K562 (cell line): ENCODE data around the gene SLC2A13. TPM values are rescaled to one million over a fixed set of nuclear protein-coding genes. Genes with fewer than 3 reads are reported as not detected.

Experiments
- ATAC-seq: fragments of 200-7000 bp; cut with Tn5 transposase; 3 replicates; pipeline ENCODE4 v1.9.1; 2020; ENCODE audit warnings: moderate library complexity
- BruUV-seq: library from RNA; stranded (reverse); fragments of 400-500 nt; replicated peaks from 2 replicates; lab custom pipeline; 2021; lab: Mats Ljungman, UMichigan
- CTCF ChIA-PET: fragments of 300-600 bp; formaldehyde crosslinking; extraction: SDS; loops from one replicate; lab custom pipeline; 2021; ENCODE audit warnings: low intra/inter-chr PET ratio; lab: Yijun Ruan, JAX
- POLR2A ChIA-PET: fragments of 300-600, 350-650 bp; sonication (Branson Sonifier 250); formaldehyde crosslinking; extraction: SDS; loops from one replicate; lab custom pipeline; 2021; ENCODE audit warnings: antibody characterized with exemption, inconsistent platforms; lab: Yijun Ruan, JAX
- DNase-seq, 4 experiments: peaks; one replicate each; pipeline versions ENCODE4 v3.0.0 to v3.0.0-alpha.2; 2011 to 2018; ENCODE audit warnings: low spot score in 3 of 4, mixed read lengths in 3 of 4; ENCODE audit errors: extremely low read depth in 1 of 4
- FAIRE-seq: peaks from 2 replicates; lab custom pipeline; 2011; peaks lifted over from hg19 to GRCh38; lab: Jason Lieb, UNC
- H2AFZ ChIP-seq: 2 replicates; pipeline ENCODE4 v1.6.0; 2011; ENCODE audit warnings: low read depth, low read length, control low read depth, inconsistent platforms
- H3K27ac ChIP-seq: fragments of 200-600 bp; 3 replicates; pipeline ENCODE4 v1.8.0; 2011; ENCODE audit warnings: low read depth, mild to moderate bottlenecking, control low read depth, inconsistent platforms, low read length, moderate library complexity, mixed read lengths; ENCODE audit errors: extremely low read depth
- H3K27me3 ChIP-seq, 2 experiments: fragments of 300-600 bp in 1 of 2; 2 replicates in 1 of 2; 3 replicates in 1 of 2; pipeline versions ENCODE4 v1.6.0 to v1.8.0; 2011; ENCODE audit warnings: inconsistent platforms in 2 of 2, low read length in 2 of 2, mild to moderate bottlenecking in 1 of 2, mixed read lengths in 1 of 2, moderate library complexity in 1 of 2; ENCODE audit not compliant: control insufficient read depth in 2 of 2, insufficient read depth in 2 of 2
- H3K36me3 ChIP-seq: fragments of 300-600 bp; 3 replicates; pipeline ENCODE4 v1.8.0; 2011; ENCODE audit warnings: mild to moderate bottlenecking, low read length, inconsistent platforms; ENCODE audit not compliant: control insufficient read depth, insufficient read depth
- H3K4me1 ChIP-seq, 2 experiments: fragments of 200-600 bp in 1 of 2; replicated peaks in 1 of 2; 2 replicates in 1 of 2; 3 replicates in 1 of 2; pipeline versions ENCODE4 v1.5.1 to v1.8.0; 2011; ENCODE audit warnings: inconsistent platforms in 2 of 2, low read length in 2 of 2, mild to moderate bottlenecking in 1 of 2, mixed read lengths in 1 of 2, moderate library complexity in 1 of 2; ENCODE audit not compliant: control insufficient read depth in 2 of 2, insufficient read depth in 2 of 2
- H3K4me2 ChIP-seq: 2 replicates; pipeline ENCODE4 v1.6.1; 2011; ENCODE audit warnings: low read length, control low read depth, inconsistent platforms, mixed read lengths; ENCODE audit not compliant: insufficient read depth
- H3K4me3 ChIP-seq: fragments of 200-600 bp; sonication (generic), shearing (Covaris generic); 2 replicates; pipeline ENCODE4 v1.5.1; 2016; ENCODE audit warnings: control low read depth, inconsistent platforms
- H3K79me2 ChIP-seq: fragments of 200-600 bp; 3 replicates; pipeline ENCODE4 v1.8.0; 2011; ENCODE audit warnings: low read length, inconsistent platforms; ENCODE audit not compliant: control insufficient read depth, insufficient read depth
- H3K9ac ChIP-seq, 2 experiments: 2 replicates each; pipeline versions ENCODE4 v1.6.0 to v1.6.1; 2011; ENCODE audit warnings: low read depth in 2 of 2, low read length in 2 of 2, control low read depth in 1 of 2, inconsistent platforms in 1 of 2, mild to moderate bottlenecking in 1 of 2, mixed read lengths in 1 of 2; ENCODE audit not compliant: insufficient read depth in 1 of 2
- H3K9me1 ChIP-seq: one replicate; pipeline ENCODE4 v1.6.0; 2011; ENCODE audit warnings: inconsistent platforms, mild to moderate bottlenecking, low read length, moderate library complexity; ENCODE audit not compliant: control insufficient read depth, insufficient read depth
- H3K9me3 ChIP-seq: replicated peaks from 2 replicates; pipeline ENCODE4 v1.5.1; 2011; ENCODE audit warnings: low read depth, low read length, inconsistent platforms; ENCODE audit not compliant: control insufficient read depth, insufficient read depth
- H4K20me1 ChIP-seq: replicated peaks from 2 replicates; pipeline ENCODE4 v1.6.1; 2011; ENCODE audit warnings: low read length, inconsistent platforms, mixed read lengths; ENCODE audit not compliant: control insufficient read depth, insufficient read depth
- BRF2 ChIP-seq: IDR thresholded peaks from 3 replicates; pipeline ENCODE4 v1.6.1; 2011; ENCODE audit warnings: borderline replicate concordance, mild to moderate bottlenecking; ENCODE audit not compliant: insufficient read length, insufficient read depth
- CEBPB ChIP-seq: fragments of 450-650 bp; IDR thresholded peaks from 2 replicates; pipeline ENCODE4 v1.6.1; 2016; ENCODE audit warnings: missing genetic modification characterization, missing compliant biosample characterization
- CEBPG ChIP-seq, 3 experiments: fragments of 200-800 bp in 1 of 3; sonication (Bioruptor generic) in 1 of 3; sonication (generic) in 1 of 3; formaldehyde crosslinking in 1 of 3; IDR thresholded peaks in 2 of 3; conservative IDR thresholded peaks in 1 of 3; 2 replicates each; pipeline versions ENCODE4 v1.6.1 to v1.8.0; 2016 to 2022; ENCODE audit warnings: missing compliant biosample characterization in 2 of 3, missing genetic modification characterization in 2 of 3, mild to moderate bottlenecking in 1 of 3, missing genetic modification reagents in 1 of 3
- SMAD1 ChIP-seq: fragments of 150-350 bp; IDR thresholded peaks from 2 replicates; pipeline ENCODE4 v1.6.1; 2014; ENCODE audit warnings: low read length, low read depth; ENCODE audit not compliant: partially characterized antibody
- SRSF7 ChIP-seq: fragments of 200-400 bp; formaldehyde crosslinking; optimal IDR thresholded peaks from 2 replicates; pipeline ENCODE3; 2017; ENCODE audit warnings: mild to moderate bottlenecking, low read depth, low read length
- STAT5A ChIP-seq: IDR thresholded peaks from 2 replicates; pipeline ENCODE4 v1.6.1; 2012; ENCODE audit warnings: low read length, inconsistent platforms, borderline replicate concordance
- ZNF134 ChIP-seq: fragments of 250-450 bp; sonication (Bioruptor Pico); conservative IDR thresholded peaks from 2 replicates; pipeline ENCODE4 v1.4.0; 2020
- ZNF239 ChIP-seq: fragments of 250-450 bp; sonication (Bioruptor Pico); IDR thresholded peaks from 2 replicates; pipeline ENCODE4 v1.4.0; 2020; ENCODE audit warnings: mild to moderate bottlenecking
- ZNF41 ChIP-seq: fragments of 250-450 bp; sonication (Bioruptor Pico); conservative IDR thresholded peaks from 2 replicates; pipeline ENCODE4 v1.4.0; 2020; ENCODE audit warnings: mild to moderate bottlenecking
- ZSCAN29 ChIP-seq: fragments of 450-650 bp; IDR thresholded peaks from 2 replicates; pipeline ENCODE4 v1.6.1; 2017
- WGBS: fragments of 100-300 bp; shearing (Covaris generic); methylation state at CpG from one replicate; pipeline ENCODE4 v1.1.6; 2016; ENCODE audit warnings: low coverage, mixed read lengths; ENCODE audit not compliant: insufficient coverage; ENCODE audit errors: missing lambda C conversion rate; 5-methylcytosine and 5-hydroxymethylcytosine counted together
- in situ Hi-C: fragments of 300-500 bp; cut with MboI; formaldehyde crosslinking; loops from 4 replicates; pipeline ENCODE4 v1.15.0; 2018; ENCODE audit warnings: inconsistent platforms, mixed read lengths
- intact Hi-C: fragments of 100-400 bp; cut with micrococcal nuclease; formaldehyde crosslinking; loops from 2 replicates; pipeline ENCODE4 v1.14.2; 2022
- polyA plus RNA-seq, 8 experiments: library from polyadenylated mRNA; depleted of rRNA in 4 of 8; stranded (reverse) in 5 of 8; unstranded in 3 of 8; fragments of >200 nt; fragmentation: Nextera tagmentation in 2 of 8; fragmentation: Illumina TruSeq in 1 of 8; extraction: Ambion mirVana in 2 of 8; extraction: Trizol in 1 of 8; gene quantifications; 2 replicates each; pipeline versions ENCODE4 v1.2.1 to v1.2.3, GENCODE V29; 2011 to 2014; ENCODE audit warnings: inconsistent platforms in 1 of 8, missing spikeins in 1 of 8
- total RNA-seq, 7 experiments: library from RNA; depleted of rRNA in 6 of 7; stranded (reverse); fragments of >200 nt in 6 of 7; fragmentation: Illumina TruSeq in 2 of 7; extraction: Trizol in 2 of 7; gene quantifications; 2 replicates each; pipeline versions ENCODE4 v1.2.1 to v1.2.3, GENCODE V29; 2011 to 2021; ENCODE audit warnings: low replicate concordance in 1 of 7

The SLC2A13 gene
- total and polyA plus RNA-seq, 9 of the 15 experiments (the other 6 are each of a cell fraction or from before 2014, with no cell fraction given), result 1.7 to 12.4 (median 9.0) TPM

GRCh38 chr12:39905152-39905551, 200.7 kb downstream of the SLC2A13 start:
- ChIA-PET POLR2A (interaction anchor here (1.0 kb wide), 1 partner anchor 20 kb away, joined by 3 read pairs; no protein-coding TSS in a partner anchor), CTCF (no interaction called here)
- intact Hi-C loops, result no loop called here
- in situ Hi-C loops, result no loop called here
- Histone ChIP-seq H3K9ac (no peak overlapping the region), H3K4me3 (no peak overlapping the region), H3K27me3 (no peaks in the 10 kb centered on the region), H3K9me1 (no peaks in the 10 kb centered on the region), H4K20me1 (no peaks in the 10 kb centered on the region; the same call in 1 of the 2 replicates), H3K27ac (no peak overlapping the region), H3K4me1 (no peaks in the 10 kb centered on the region), H3K4me2 (no peak overlapping the region), H3K9me3 (no peaks in the 10 kb centered on the region), H3K36me3 (no peaks in the 10 kb centered on the region), H2AFZ (no peak overlapping the region), H3K79me2 (no peaks in the 10 kb centered on the region)
- DNase-seq, result no peak
- no peak for FAIRE-seq
- WGBS, result 29% methylated on average over 1 of the region's 1 CpG
- ATAC-seq, result no peak
- TF ChIP-seq ZNF134 (CRISPR knock-in tag) (no peak), ZNF41 (CRISPR knock-in tag) (no peak), ZSCAN29 (no peak), STAT5A (no peak), SMAD1 (no peak)
- no TSS peak for BruUV-seq

- in situ Hi-C loops, result no loop called here
- no peak for FAIRE-seq
- POLR2A ChIA-PET, result no interaction called here
- H2AFZ ChIP-seq, result no peak overlapping the region
- no peaks in the 10 kb centered on the region for H3K4me1 ChIP-seq
- no peaks in the 10 kb centered on the region for H3K27me3 ChIP-seq
- WGBS, result 25% methylated on average over 2 of the region's 2 CpGs
- H3K4me3 ChIP-seq, result no peak overlapping the region
- no peaks in the 10 kb centered on the region for H3K9me1 ChIP-seq
- TF ChIP-seq CEBPB (tag) (no peak), SRSF7 (no peak), CEBPG (CRISPR knock-in tag; IDR thresholded peaks at IDR 0.05) (no peak), CEBPG (tag; conservative IDR thresholded peaks at IDR 0.05 in 1 of 2, IDR thresholded peaks at IDR 0.05 in 1 of 2) (no peak), BRF2 (no peak), ZNF239 (CRISPR knock-in tag) (no peak)
- TF ChIP-seq, all 486 proteins: peak for 0
- intact Hi-C loops, result no loop called here
- H3K9ac ChIP-seq, result no peak overlapping the region
- H3K36me3 ChIP-seq, result no peaks in the 10 kb centered on the region
- H3K9me3 ChIP-seq, result no peaks in the 10 kb centered on the region
- ATAC-seq (no peak), DNase-seq (no peak)
- no peaks in the 10 kb centered on the region for H3K79me2 ChIP-seq
- H3K4me2 ChIP-seq, result no peak overlapping the region
- no peak overlapping the region for H3K27ac ChIP-seq
- no peaks in the 10 kb centered on the region; the same call in 1 of the 2 replicates for H4K20me1 ChIP-seq
- CTCF ChIA-PET, result no interaction called here
- BruUV-seq, result no TSS peak
Observed at GRCh38 chr12:39902821-39903220, 203.1 kb downstream of the SLC2A13 start.
